OCI-LY3 (cell line): ENCODE data around the gene METTL18.

Experiments
- CTCF ChIP-seq: fragments of 200-600, 300-600 bp; sonication (generic); IDR thresholded peaks from 2 replicates; pipeline ENCODE4 v1.5.1; 2014; ENCODE audit warnings: antibody characterized with exemption, low read length, low read depth
- EZH2phosphoT487 ChIP-seq: fragments of 200-600 bp; shearing (Covaris generic); IDR thresholded peaks from 2 replicates; pipeline ENCODE4 v1.6.1; 2018; ENCODE audit warnings: antibody characterized with exemption, mixed run types, low read depth

- no peak for TF ChIP-seq CTCF
- no peak for TF ChIP-seq EZH2phosphoT487
Observed at GRCh38 chr1:169836198-169836597, 41.5 kb upstream of the METTL18 start.
